Gastrocnemius medialis (tissue), 4 donors: ENCODE data around the gene BDH1. TPM values are rescaled to one million over a fixed set of nuclear protein-coding genes. Genes with fewer than 3 reads are reported as not detected.

Source experiments
- ATAC-seq, 2 donors: fragments of 150-250 bp; one replicate each; pipeline ENCODE4 v1.9.1; 2016
- DNase-seq, 2 donors: peaks; one replicate each; pipeline ENCODE4 v3.0.0-alpha.2; 2019
- H3K27ac ChIP-seq, 4 donors: fragments of 200-600 bp; sonication (generic); 1 replicate in 1 of 4; 2 replicates in 3 of 4; pipeline ENCODE4 v1.5.1; 2016 to 2018; ENCODE audit warnings: mild to moderate bottlenecking in 2 of 4, moderate library complexity in 1 of 4
- H3K27me3 ChIP-seq, 3 donors: fragments of 200-600 bp; sonication (generic) in 2 of 3; 1 replicate in 1 of 3; 2 replicates in 2 of 3; pipeline versions ENCODE4 v1.5.1 to v1.6.0; 2016 to 2019; ENCODE audit warnings: mild to moderate bottlenecking in 1 of 3, moderate library complexity in 1 of 3
- H3K36me3 ChIP-seq, 2 donors: fragments of 200-600 bp; sonication (generic) in 1 of 2; one replicate each; pipeline ENCODE4 v1.5.1; 2017 to 2018
- H3K4me1 ChIP-seq, 2 donors: fragments of 200-600 bp; sonication (generic) in 1 of 2; one replicate each; pipeline ENCODE4 v1.5.1; 2016 to 2017; ENCODE audit warnings: mild to moderate bottlenecking in 2 of 2
- H3K4me3 ChIP-seq, 4 donors: fragments of 200-600 bp; sonication (generic) in 3 of 4; 1 replicate in 1 of 4; 2 replicates in 3 of 4; pipeline ENCODE4 v1.5.1; 2016 to 2019; ENCODE audit warnings: mild to moderate bottlenecking in 2 of 4
- H3K9me3 ChIP-seq, 3 donors: fragments of 200-600 bp; sonication (generic) in 2 of 3; 1 replicate in 1 of 3; 2 replicates in 2 of 3; pipeline ENCODE4 v1.5.1; 2016 to 2019
- POLR2A ChIP-seq, 2 donors: fragments of 450-650 bp; IDR thresholded peaks; one replicate each; pipeline ENCODE4 v1.6.1; 2017; ENCODE audit warnings: antibody characterized with exemption in 2 of 2, mild to moderate bottlenecking in 2 of 2, moderate library complexity in 2 of 2
- in situ Hi-C, 4 donors: fragments of 200-750 bp; cut with MboI; loops; one replicate each; pipeline versions ENCODE4 v1.15.0 to v1.8.0; 2017; ENCODE audit warnings: low sequenced_read_pairs in 4 of 4
- intact Hi-C: fragments of 100-400 bp; cut with DNase I; formaldehyde crosslinking; loops from one replicate; pipeline ENCODE4 v1.15.1; 2023; ENCODE audit warnings: low total_unique reads
- total RNA-seq, 4 donors: library from RNA; depleted of rRNA; stranded (reverse); fragments of >200 nt; gene quantifications; one replicate each; pipeline versions ENCODE4 v1.1.0 to v1.2.3, GENCODE V29; 2016
- TF ChIP-seq, protein P1 (sequence below), 5 experiments: fragments of 450-650 bp in 3 of 5; fragments of 200-600 bp in 2 of 5; sonication (generic) in 2 of 5; IDR thresholded peaks in 4 of 5; conservative IDR thresholded peaks in 1 of 5; 1 replicate in 4 of 5; 2 replicates in 1 of 5; pipeline ENCODE4 v1.5.1; 2016 to 2019; ENCODE audit warnings: antibody characterized with exemption in 5 of 5, mild to moderate bottlenecking in 3 of 5, moderate library complexity in 3 of 5

BDH1 gene
- total RNA-seq, 4 donors from 2014 or later = 7.1 to 9.5 (median 8.9) TPM

- intact Hi-C loops (no loop called here), in situ Hi-C loops (loop anchor here (25.0 kb wide), 2 partner anchors 504 to 529 kb away; no protein-coding TSS in a partner anchor)
- H3K27ac ChIP-seq = no peak overlapping the region
- H3K27me3 ChIP-seq = no peaks in the 10 kb centered on the region
- no peaks in the 10 kb centered on the region for H3K36me3 ChIP-seq
- DNase-seq = no peak
- no peaks in the 10 kb centered on the region for H3K9me3 ChIP-seq
- H3K4me3 ChIP-seq = no peak overlapping the region
- ATAC-seq = peak; percentile 39 to 60
- H3K4me1 ChIP-seq = peaks cover 0 to 7% of the 10 kb centered on the region in 2 donors
- TF ChIP-seq POLR2A (IDR thresholded peaks at IDR 0.05) = no peak
- TF ChIP-seq, protein P1, sequence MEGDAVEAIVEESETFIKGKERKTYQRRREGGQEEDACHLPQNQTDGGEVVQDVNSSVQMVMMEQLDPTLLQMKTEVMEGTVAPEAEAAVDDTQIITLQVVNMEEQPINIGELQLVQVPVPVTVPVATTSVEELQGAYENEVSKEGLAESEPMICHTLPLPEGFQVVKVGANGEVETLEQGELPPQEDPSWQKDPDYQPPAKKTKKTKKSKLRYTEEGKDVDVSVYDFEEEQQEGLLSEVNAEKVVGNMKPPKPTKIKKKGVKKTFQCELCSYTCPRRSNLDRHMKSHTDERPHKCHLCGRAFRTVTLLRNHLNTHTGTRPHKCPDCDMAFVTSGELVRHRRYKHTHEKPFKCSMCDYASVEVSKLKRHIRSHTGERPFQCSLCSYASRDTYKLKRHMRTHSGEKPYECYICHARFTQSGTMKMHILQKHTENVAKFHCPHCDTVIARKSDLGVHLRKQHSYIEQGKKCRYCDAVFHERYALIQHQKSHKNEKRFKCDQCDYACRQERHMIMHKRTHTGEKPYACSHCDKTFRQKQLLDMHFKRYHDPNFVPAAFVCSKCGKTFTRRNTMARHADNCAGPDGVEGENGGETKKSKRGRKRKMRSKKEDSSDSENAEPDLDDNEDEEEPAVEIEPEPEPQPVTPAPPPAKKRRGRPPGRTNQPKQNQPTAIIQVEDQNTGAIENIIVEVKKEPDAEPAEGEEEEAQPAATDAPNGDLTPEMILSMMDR (IDR thresholded peaks at IDR 0.05 in 4 of 5, conservative IDR thresholded peaks at IDR 0.05 in 1 of 5) = no peak
These were observed 39.3 kb downstream of the BDH1 start for GRCh38 chr3:197516517-197516889.

GRCh38 chr3:197514786-197515355 lies 40.9 kb downstream of the BDH1 start:
- no peaks in the 10 kb centered on the region for H3K9me3 ChIP-seq
- peaks cover 0 to 7% of the 10 kb centered on the region in 2 donors for H3K4me1 ChIP-seq
- H3K27ac ChIP-seq = no peak overlapping the region
- H3K36me3 ChIP-seq = no peaks in the 10 kb centered on the region
- DNase-seq (no peak), ATAC-seq (no peak)
- in situ Hi-C loops (loop anchor here (5.0 to 25.0 kb wide), 5 partner anchors 253 to 528 kb away; no protein-coding TSS in a partner anchor), intact Hi-C loops (no loop called here)
- H3K27me3 ChIP-seq = no peaks in the 10 kb centered on the region
- TF ChIP-seq, protein P1 (IDR thresholded peaks at IDR 0.05 in 4 of 5, conservative IDR thresholded peaks at IDR 0.05 in 1 of 5) = no peak
- TF ChIP-seq POLR2A (IDR thresholded peaks at IDR 0.05) = no peak
- no peak overlapping the region for H3K4me3 ChIP-seq

GRCh38 chr3:197513953-197514785 lies 41.6 kb downstream of the BDH1 start:
- intact Hi-C loops (no loop called here), in situ Hi-C loops (loop anchor here (5.0 to 25.0 kb wide), 5 partner anchors 252 to 527 kb away; no protein-coding TSS in a partner anchor)
- Histone ChIP-seq H3K27ac (no peak overlapping the region), H3K27me3 (peaks cover 0 to 2% (median 0%) of the 10 kb centered on the region in 3 donors), H3K4me1 (peaks cover 0 to 7% of the 10 kb centered on the region in 2 donors), H3K36me3 (no peaks in the 10 kb centered on the region), H3K9me3 (no peaks in the 10 kb centered on the region), H3K4me3 (no peak overlapping the region)
- DNase-seq (no peak), ATAC-seq (no peak)
- TF ChIP-seq POLR2A (IDR thresholded peaks at IDR 0.05) = no peak
- TF ChIP-seq, protein P1 (IDR thresholded peaks at IDR 0.05 in 4 of 5, conservative IDR thresholded peaks at IDR 0.05 in 1 of 5) = no peak

DNA sequence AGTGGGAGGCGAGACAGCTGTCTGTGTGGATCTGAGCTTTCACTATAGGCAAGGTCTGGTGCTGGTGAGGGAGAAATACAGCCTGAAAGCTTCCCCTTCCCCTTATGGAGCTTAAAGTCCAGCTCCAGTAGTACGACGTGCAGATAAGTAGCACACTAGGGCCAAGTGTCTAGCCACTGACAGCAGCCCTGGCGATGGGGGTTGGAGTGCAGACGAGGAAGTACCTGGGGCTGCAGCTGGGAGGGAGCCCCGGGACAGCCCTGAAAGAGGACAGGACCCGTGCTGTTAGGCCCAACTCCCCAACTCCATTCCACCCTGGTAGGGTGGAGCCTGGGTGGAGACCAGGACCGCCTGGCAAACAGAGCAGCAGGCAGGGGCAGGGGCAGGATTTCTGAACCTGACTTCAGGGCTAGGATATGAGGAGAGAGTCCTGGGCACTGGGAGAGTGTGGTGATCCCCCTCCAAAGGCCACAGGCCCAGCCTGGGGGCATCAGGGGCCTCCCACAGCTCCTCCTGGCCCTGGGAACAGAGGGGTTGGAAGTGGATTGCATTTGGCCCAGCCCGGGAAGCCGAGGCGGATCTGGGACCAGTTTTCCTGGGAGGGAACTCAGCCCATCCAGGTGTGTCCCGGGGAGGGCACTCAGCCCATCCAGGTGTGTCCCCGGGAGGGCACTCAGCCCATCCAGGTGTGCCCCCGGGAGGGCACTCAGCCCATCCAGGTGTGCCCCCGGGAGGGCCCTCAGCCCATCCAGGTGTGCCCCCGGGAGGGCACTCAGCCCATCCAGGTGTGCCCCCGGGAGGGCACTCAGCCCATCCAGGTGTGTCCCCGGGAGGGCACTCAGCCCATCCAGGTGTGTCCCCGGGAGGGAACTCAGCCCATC lies 42.8 kb downstream of the BDH1 start:
- in situ Hi-C loops = loop anchor here (5.0 to 25.0 kb wide), 5 partner anchors 251 to 526 kb away; no protein-coding TSS in a partner anchor
- peaks cover 0 to 9% (median 0%) of the 10 kb centered on the region in 3 donors for H3K27me3 ChIP-seq
- H3K4me1 ChIP-seq = peaks cover 0 to 7% of the 10 kb centered on the region in 2 donors
- H3K27ac ChIP-seq = no peak overlapping the region
- no peak for DNase-seq
- no peaks in the 10 kb centered on the region for H3K9me3 ChIP-seq
- intact Hi-C loops = no loop called here
- no peaks in the 10 kb centered on the region for H3K36me3 ChIP-seq
- H3K4me3 ChIP-seq = no peak overlapping the region
- TF ChIP-seq POLR2A (IDR thresholded peaks at IDR 0.05) = no peak
- TF ChIP-seq, protein P1 (IDR thresholded peaks at IDR 0.05 in 4 of 5, conservative IDR thresholded peaks at IDR 0.05 in 1 of 5) = no peak
- no peak for ATAC-seq
